ENCODE results near the gene KANSL1. TPM values are rescaled to one million over a fixed set of nuclear protein-coding genes. Genes with fewer than 3 reads are reported as not detected.

Gene KANSL1
- total RNA-seq, 4 donors from 2014 or later, result 80.3 to 201 (median 146) TPM

DNA sequence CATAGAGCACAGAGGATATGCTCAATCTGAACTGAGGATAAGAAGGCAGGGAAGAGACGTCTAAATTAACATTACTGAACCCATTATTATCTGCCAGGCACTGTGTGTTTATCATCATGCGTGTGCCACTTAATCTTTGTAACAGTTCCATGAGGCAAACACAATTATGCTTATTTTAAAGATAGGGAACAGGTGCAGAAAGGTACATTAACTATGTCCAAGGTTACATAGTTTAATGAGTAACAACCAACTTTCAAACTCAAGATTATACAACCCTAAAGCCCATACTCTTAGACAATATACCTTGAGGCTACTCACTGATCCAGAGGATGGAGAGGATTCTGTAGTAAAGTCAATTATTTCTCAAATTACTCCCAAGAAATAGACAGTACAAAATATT, 151.0 kb downstream of the KANSL1 start:
- no peak for DNase-seq
- Histone ChIP-seq H3K36me3 (peaks cover 0 to 33% (median 12%) of the 10 kb centered on the region in 4 donors), H3K9me3 (no peaks in the 10 kb centered on the region), H3K4me3 (no peak overlapping the region), H3K27ac (peak overlapping the region in 2 of 4 donors; percentile 56 to 73), H3K27me3 (no peaks in the 10 kb centered on the region), H3K4me1 (peaks cover 0 to 46% (median 33%) of the 10 kb centered on the region in 4 donors)
- intact Hi-C loops (cut with DNase I; ENCODE audit: low total_unique reads) (loop anchor here (5.0 kb wide), 1 partner anchor 170 kb away; no protein-coding TSS in a partner anchor), in situ Hi-C loops (cut with MboI; ENCODE audit: low pct_ligation_motif_present in 1 of 4, low pct_unique_long_range_greater_than_20kb in 1 of 4, low sequenced_read_pairs in 3 of 4) (loop anchor here in 3 of 4 donors (5.0 to 25.0 kb wide), 3 partner anchors 143 to 170 kb away; no protein-coding TSS in a partner anchor)
- no peak for TF ChIP-seq POLR2AphosphoS5 (IDR thresholded peaks at IDR 0.05)
- TF ChIP-seq EP300 (IDR thresholded peaks at IDR 0.05; ENCODE audit: low read depth), result no peak
- TF ChIP-seq, protein P1, sequence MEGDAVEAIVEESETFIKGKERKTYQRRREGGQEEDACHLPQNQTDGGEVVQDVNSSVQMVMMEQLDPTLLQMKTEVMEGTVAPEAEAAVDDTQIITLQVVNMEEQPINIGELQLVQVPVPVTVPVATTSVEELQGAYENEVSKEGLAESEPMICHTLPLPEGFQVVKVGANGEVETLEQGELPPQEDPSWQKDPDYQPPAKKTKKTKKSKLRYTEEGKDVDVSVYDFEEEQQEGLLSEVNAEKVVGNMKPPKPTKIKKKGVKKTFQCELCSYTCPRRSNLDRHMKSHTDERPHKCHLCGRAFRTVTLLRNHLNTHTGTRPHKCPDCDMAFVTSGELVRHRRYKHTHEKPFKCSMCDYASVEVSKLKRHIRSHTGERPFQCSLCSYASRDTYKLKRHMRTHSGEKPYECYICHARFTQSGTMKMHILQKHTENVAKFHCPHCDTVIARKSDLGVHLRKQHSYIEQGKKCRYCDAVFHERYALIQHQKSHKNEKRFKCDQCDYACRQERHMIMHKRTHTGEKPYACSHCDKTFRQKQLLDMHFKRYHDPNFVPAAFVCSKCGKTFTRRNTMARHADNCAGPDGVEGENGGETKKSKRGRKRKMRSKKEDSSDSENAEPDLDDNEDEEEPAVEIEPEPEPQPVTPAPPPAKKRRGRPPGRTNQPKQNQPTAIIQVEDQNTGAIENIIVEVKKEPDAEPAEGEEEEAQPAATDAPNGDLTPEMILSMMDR (IDR thresholded peaks at IDR 0.05), result no peak
- no peak for TF ChIP-seq POLR2A (IDR thresholded peaks at IDR 0.05)
- WGBS, 2 donors (ENCODE audit: low coverage in 1 of 2), result 45 to 53% methylated on average over 2 of the region's 2 CpGs

DNA sequence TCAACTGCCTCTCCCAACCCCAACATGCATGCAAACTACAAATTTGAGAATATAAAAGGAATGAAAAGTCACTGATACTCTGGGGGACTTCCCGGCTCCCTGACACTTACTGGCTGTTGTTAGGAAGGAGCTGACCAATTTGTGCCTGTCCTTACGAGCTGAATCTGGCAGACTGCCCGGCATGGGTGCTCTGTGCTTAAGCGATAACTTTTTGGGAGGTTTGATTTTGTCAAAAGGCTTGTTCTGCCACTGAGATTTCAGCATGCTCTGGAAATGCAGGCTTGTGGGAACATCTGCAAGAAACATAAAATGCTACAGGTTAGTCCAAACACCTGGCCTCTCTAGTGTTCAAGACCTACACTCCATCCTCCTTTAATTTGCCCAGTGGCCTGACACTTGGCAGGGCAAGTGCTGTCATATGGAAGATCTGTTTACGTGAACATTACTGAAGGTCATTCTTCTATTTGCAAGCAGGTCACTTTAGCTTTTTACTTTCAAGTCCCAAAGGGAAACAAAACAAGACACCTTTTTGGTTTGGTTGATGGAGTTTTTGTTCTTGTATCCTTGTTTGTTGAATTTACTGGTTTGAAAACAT, 153.5 kb downstream of the KANSL1 start:
- in situ Hi-C loops (cut with MboI; ENCODE audit: low pct_ligation_motif_present in 1 of 4, low pct_unique_long_range_greater_than_20kb in 1 of 4, low sequenced_read_pairs in 3 of 4), result loop anchor here in 3 of 4 donors (5.0 to 25.0 kb wide), 3 partner anchors 145 to 173 kb away; no protein-coding TSS in a partner anchor
- DNase-seq, result no peak
- TF ChIP-seq, protein P1 (IDR thresholded peaks at IDR 0.05), result no peak
- no peak for TF ChIP-seq EP300 (IDR thresholded peaks at IDR 0.05; ENCODE audit: low read depth)
- TF ChIP-seq POLR2A (IDR thresholded peaks at IDR 0.05), result no peak
- TF ChIP-seq POLR2AphosphoS5 (IDR thresholded peaks at IDR 0.05), result no peak

DNA sequence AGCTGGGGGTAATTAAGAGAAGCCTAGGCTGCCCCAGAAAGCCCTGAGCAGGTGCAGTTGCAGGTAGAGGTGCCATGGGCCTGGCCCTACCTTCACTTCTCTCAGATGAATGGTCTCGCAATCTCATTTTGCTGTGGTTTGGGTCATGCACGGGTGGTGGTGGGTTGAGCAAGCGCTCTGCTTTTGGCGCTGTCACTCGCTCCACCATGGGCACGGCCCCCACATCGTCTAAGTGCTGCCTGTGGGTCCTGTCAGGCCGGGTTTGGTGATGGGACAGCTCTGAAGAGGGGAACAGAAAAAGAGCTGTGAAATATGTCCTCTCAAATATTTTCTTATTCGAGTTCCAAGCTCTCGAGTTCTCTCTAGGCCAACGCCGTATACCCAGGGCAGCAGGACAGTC, 154.3 kb downstream of the KANSL1 start:
- Histone ChIP-seq H3K4me1 (peaks cover 0 to 21% (median 17%) of the 10 kb centered on the region in 4 donors), H3K9me3 (no peaks in the 10 kb centered on the region), H3K27ac (no peak overlapping the region), H3K36me3 (peaks cover 0 to 64% (median 28%) of the 10 kb centered on the region in 4 donors), H3K4me3 (no peak overlapping the region), H3K27me3 (no peaks in the 10 kb centered on the region)
- in situ Hi-C loops (cut with MboI; ENCODE audit: low pct_ligation_motif_present in 1 of 4, low pct_unique_long_range_greater_than_20kb in 1 of 4, low sequenced_read_pairs in 3 of 4), result loop anchor here in 1 of 4 donors (25.0 kb wide), 1 partner anchor 173 kb away; no protein-coding TSS in a partner anchor
- DNase-seq, result no peak
- TF ChIP-seq POLR2A (IDR thresholded peaks at IDR 0.05) (no peak), EP300 (IDR thresholded peaks at IDR 0.05; ENCODE audit: low read depth) (no peak), POLR2AphosphoS5 (IDR thresholded peaks at IDR 0.05) (no peak)
- TF ChIP-seq, protein P1 (IDR thresholded peaks at IDR 0.05), result no peak
- intact Hi-C loops (cut with DNase I; ENCODE audit: low total_unique reads), result no loop called here
- 91 to 95% methylated on average over 4 to 12 of the region's 12 CpGs for WGBS, 2 donors (ENCODE audit: low coverage in 1 of 2)

More for the DNA sequence above, 153.5 kb downstream of the KANSL1 start:
- H3K4me3 ChIP-seq, result no peak overlapping the region
- peaks cover 0 to 29% (median 23%) of the 10 kb centered on the region in 4 donors for H3K4me1 ChIP-seq
- intact Hi-C loops (cut with DNase I; ENCODE audit: low total_unique reads), result loop anchor here (5.0 kb wide), 1 partner anchor 173 kb away; no protein-coding TSS in a partner anchor
- H3K27me3 ChIP-seq, result no peaks in the 10 kb centered on the region
- no peak overlapping the region for H3K27ac ChIP-seq
- WGBS, 2 donors (ENCODE audit: low coverage in 1 of 2), result 63 to 69% methylated on average over 1 to 5 of the region's 5 CpGs
- H3K9me3 ChIP-seq, result no peaks in the 10 kb centered on the region
- peaks cover 0 to 56% (median 24%) of the 10 kb centered on the region in 4 donors for H3K36me3 ChIP-seq

DNA sequence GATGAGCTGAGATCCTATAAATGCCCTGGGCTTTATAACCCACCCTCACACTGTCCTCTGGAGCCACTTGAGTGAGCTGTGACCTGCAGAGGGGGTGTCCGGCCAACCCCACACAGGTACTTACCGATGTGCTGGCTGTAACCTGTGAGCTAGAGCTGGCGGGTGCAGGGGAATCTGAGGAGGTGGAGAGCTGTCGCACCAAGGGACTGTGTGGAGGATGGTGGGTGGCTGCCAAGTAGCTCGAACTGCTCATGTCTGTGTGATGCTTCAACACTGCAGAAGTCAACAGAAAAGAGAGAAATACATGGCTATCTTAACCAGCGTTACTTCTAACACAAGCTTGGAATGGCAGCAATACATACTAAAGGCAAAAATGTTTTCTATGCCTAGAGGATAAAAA, 154.8 kb downstream of the KANSL1 start:
- intact Hi-C loops (cut with DNase I; ENCODE audit: low total_unique reads) (no loop called here), in situ Hi-C loops (cut with MboI; ENCODE audit: low pct_ligation_motif_present in 1 of 4, low pct_unique_long_range_greater_than_20kb in 1 of 4, low sequenced_read_pairs in 3 of 4) (loop anchor here in 1 of 4 donors (25.0 kb wide), 1 partner anchor 174 kb away; no protein-coding TSS in a partner anchor)
- TF ChIP-seq POLR2A (IDR thresholded peaks at IDR 0.05) (no peak), POLR2AphosphoS5 (IDR thresholded peaks at IDR 0.05) (no peak), EP300 (IDR thresholded peaks at IDR 0.05; ENCODE audit: low read depth) (no peak)
- TF ChIP-seq, protein P1 (IDR thresholded peaks at IDR 0.05), result no peak
- DNase-seq, result no peak
- Histone ChIP-seq H3K4me1 (peaks cover 0 to 16% (median 12%) of the 10 kb centered on the region in 4 donors), H3K9me3 (no peaks in the 10 kb centered on the region), H3K27ac (no peak overlapping the region), H3K27me3 (no peaks in the 10 kb centered on the region), H3K4me3 (no peak overlapping the region), H3K36me3 (peaks cover 0 to 69% (median 31%) of the 10 kb centered on the region in 4 donors)
- WGBS, 2 donors (ENCODE audit: low coverage in 1 of 2), result 95 to 97% methylated on average over 5 to 6 of the region's 6 CpGs

Measured in transverse colon (tissue), 4 donors.